SK-N-SH (cell line): Measurements from ENCODE around the gene NAXD.

ENCODE experiments used
- CTCF ChIP-seq: fragments of 200-600 bp; sonication (generic); IDR thresholded peaks from 2 replicates; pipeline ENCODE4 v1.6.1; 2017; ENCODE audit warnings: antibody characterized with exemption, mild to moderate bottlenecking, moderate library complexity
- ELF1 ChIP-seq: IDR thresholded peaks from 2 replicates; pipeline ENCODE4 v1.4.0; 2012
- EZH2phosphoT487 ChIP-seq: fragments of 200-600 bp; sonication (generic); IDR thresholded peaks from 2 replicates; pipeline ENCODE4 v1.6.1; 2017; ENCODE audit warnings: low read depth, mixed run types, mild to moderate bottlenecking, antibody characterized with exemption, moderate library complexity, borderline replicate concordance
- IRF3 ChIP-seq: fragments of 150-350 bp; IDR thresholded peaks from 2 replicates; pipeline ENCODE4 v1.6.1; 2016; ENCODE audit warnings: mild to moderate bottlenecking, low read depth, low read length
- MAX ChIP-seq: IDR thresholded peaks from 2 replicates; pipeline ENCODE4 v1.4.0; 2012; ENCODE audit warnings: low read depth
- POLR2AphosphoS5 ChIP-seq: IDR thresholded peaks from 2 replicates; pipeline ENCODE4 v1.6.1; 2012; ENCODE audit warnings: low read depth, low read length
- REST ChIP-seq: IDR thresholded peaks from 2 replicates; pipeline ENCODE4 v1.6.1; 2012; ENCODE audit warnings: mild to moderate bottlenecking, low read depth, low read length, moderate library complexity
- SMC3 ChIP-seq: IDR thresholded peaks from 2 replicates; pipeline ENCODE4 v1.6.1; 2012; ENCODE audit warnings: low read depth, low read length, improper control_type of control experiment
- TCF12 ChIP-seq: IDR thresholded peaks from 2 replicates; pipeline ENCODE4 v1.4.0; 2012
- USF2 ChIP-seq: fragments of 150-350 bp; IDR thresholded peaks from 2 replicates; pipeline ENCODE4 v1.6.1; 2017; ENCODE audit warnings: antibody characterized with exemption, low read length, low read depth, borderline replicate concordance
- YY1 ChIP-seq: IDR thresholded peaks from 2 replicates; pipeline ENCODE4 v1.4.0; 2012; ENCODE audit warnings: low read depth, mild to moderate bottlenecking
- ZBTB33 ChIP-seq: IDR thresholded peaks from 2 replicates; pipeline ENCODE4 v1.4.0; 2012; ENCODE audit warnings: low read depth, borderline replicate concordance

- TF ChIP-seq CTCF (no peak), EZH2phosphoT487 (no peak), SMC3 (no peak), REST (no peak), ZBTB33 (no peak), POLR2AphosphoS5 (no peak), USF2 (no peak), MAX (no peak), TCF12 (no peak), YY1 (no peak), ELF1 (no peak), IRF3 (no peak)
Measured at GRCh38 chr13:110653851-110654250, 38.5 kb downstream of the NAXD start.
